T-helper 22 cell (primary cell): Measurements from ENCODE around the gene FTSJ3.
A peak's percentile ranks its signal among the peaks of the same experiment; 100 is the strongest.

ENCODE experiments used
- DNase-seq: peaks from one replicate; pipeline ENCODE4 v3.0.0-alpha.2; 2020; ENCODE audit warnings: low read depth

Gene FTSJ3

DNA sequence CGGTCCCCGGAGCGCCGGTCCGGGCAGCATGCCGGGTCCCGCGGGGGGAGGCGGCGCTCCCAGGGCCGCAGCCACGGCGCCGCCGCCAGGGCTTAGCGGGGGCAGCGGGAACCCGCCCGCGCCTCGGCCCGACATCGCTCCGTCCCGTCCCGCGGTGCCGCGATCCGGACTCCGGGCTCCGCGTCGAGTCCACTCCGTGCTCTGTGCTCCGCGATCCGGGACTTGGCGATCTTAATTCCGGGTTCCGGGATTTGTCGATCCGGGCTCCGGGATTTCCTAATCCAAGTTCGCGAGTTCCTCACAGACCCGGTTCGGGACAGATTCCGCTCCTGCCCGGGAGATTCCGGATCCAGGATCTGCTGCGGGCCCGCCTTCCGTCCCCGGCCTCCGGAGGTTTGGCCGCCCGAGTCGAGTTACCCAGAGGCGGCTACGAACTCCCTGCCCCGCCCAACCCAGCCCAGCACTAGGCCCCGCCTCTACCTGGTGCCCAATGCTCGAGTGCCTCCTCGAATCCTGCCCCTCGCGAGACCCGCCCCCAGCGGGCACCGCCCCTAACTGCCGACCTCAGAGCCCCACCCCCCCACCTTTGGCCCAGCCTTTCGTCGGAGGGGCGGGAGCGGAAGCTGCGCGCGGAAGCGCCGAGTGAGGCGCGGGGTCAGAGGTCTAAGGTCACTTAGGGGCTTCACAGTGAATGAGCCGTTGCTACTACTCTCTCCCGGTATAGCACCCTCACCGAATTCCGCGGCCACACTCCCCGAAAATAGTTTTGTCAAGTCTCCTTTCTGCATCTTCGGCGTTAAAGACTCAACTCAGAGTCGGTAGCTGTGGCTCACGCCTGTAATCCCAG, 15.3 kb upstream of the FTSJ3 start, which contains the start of gene SMARCD2:
SMARCD2 (minus strand) TSS at position 146 of the 847 bp plus-strand sequence; CDS start at position 135, 11 bp downstream.
- peak; percentile 98 for DNase-seq

DNA sequence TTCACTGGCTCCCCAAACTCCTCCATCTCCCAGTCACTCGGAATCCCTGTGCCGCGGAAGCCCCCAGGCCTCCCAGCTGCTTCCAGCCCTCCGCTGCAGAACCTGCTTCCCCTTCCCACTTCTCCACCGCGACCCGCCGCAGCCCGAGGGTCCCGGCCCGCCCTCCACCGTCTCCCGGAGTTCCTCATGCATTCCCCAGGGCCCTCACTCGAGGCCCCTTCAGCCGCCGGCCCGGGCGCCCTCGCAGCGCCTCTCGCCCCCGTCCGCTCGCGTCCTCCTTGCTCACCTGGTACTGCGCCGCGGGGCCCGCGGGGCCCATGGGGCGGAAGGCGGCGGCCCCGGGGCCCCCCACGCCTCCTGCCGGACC, 14.7 kb upstream of the FTSJ3 start:
- DNase-seq, result no peak

DNA sequence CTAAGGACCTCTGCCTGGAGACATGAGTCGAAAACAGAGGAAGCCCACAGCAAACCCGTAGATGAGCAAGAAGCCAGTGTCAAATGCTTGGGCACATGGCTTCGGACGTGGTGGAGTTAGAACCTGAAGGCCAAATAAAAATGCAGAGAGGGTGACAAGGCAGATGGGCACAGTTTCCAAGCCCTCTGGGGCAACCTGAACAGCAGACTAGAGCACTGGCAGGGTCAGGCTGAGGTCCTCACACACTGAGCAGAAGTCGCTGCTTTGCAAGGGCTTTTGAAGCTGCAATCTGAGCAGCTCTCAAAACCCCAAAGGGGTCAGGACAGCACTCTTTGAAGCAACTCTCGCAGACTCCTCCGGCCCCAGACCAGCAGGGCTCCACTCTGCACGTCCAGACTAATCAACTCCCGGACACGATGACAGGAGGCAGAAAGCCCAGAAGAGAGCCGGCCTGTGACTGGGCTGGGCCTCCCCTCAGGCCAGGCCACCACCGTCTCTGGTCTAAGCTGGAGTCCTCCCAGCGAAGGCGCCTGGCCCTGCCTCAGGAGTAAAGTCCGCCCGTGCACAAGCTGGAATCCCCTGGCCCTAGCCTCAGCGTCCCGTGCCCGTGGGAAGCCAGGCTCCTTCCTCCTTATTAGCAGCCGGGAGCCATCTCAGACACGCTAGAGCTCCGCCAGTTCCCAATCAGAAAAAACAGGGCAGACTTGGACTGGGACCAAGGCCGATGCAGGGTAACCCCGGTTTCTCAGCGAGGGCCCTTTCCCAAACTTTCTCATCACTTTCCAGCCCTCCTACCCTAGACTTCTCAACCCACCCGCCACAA, 14.1 kb upstream of the FTSJ3 start:
- no peak for DNase-seq

DNA sequence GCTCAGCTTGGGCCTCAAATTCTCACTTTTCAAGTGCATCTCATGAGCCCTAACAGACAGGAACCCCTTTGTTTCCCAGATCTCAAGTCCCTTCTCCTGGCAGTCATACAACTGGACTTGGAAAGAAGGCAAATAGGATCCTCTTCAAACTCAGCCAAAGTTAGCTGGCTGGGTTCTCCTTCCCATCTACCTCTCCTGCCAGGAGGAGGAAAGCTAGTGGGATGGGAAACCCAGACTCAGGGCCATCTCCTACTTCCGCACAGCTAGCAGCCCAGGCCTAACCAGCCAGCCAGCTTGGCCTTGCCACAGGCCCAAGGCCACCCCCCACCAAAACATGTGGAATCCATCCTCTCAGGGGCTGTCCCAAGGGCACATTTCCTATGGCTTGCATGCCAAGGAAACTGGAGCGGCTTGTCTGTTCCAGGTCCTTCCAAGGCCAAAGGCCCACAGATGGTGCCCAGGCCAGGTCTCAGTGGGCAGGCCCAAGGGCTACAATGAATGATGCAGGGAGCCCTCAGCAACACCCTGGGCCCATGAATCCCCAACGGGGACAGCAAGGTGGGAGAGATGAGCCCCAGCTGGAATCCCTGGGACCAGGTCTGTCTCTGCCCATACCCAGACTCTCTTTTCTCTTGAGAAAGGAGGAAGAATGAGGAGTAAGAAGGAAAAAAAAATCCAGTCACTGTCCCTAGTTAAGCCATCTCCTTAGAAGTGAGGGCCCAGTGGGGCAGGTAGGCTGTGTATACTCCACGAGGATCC, 13.3 kb upstream of the FTSJ3 start:
- no peak for DNase-seq

DNA sequence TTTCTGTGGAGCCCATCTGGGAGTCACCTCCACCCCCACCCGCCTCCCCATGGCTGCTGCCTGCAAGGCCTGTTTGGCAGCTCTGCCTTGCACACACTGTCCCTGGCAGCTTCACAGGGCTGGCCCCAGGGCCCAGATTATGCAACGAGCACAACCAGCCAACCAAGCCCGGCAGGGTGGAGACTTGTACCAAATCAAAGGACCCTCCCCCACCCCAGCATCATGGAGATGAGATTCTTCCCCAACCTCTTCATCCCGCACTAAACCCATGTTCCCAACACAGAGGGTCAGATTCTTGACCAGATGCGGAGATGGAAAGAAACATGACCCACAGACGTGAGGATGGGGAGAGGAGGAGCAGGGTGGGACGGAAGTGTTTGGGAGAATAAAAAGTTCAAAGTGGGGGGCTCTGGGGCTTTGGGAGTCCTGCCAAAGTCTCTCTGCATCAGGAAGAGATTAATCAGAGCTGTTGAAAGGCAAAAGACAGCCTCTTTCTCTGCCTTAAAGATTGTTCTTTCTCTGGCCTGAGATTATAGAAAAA, 11.2 kb upstream of the FTSJ3 start:
- DNase-seq, result no peak

DNA sequence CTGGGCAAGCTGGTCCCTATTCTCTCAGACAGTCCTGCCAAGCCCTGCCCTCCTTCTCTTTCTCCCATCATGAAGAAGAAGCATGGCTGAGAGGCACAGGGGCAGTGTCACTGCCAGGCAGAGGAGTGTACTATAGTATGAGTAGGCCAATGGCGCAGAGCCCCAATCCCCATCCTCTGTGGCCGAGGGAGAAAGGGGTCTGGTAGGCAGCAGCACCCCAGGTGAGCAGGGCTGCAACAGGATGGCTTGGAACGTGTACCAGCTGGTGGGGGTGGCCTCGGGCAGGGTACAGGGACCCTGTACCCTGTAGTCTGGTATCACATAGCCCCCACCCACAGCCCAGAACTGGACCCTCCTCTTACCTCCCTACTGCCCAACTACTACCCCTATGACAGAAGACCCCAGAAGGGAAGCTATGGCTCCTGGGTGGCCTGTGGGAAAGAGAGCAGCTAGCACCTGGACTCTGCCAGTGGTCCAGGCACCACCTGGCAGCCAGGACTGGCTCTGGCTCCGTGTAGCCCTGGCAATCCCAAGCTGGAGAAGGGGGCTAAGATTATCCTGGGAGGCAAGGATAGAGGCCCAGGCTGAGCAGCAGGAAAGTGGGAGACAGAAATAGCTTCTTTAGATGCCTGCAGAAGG, 10.6 kb upstream of the FTSJ3 start:
- no peak for DNase-seq

DNA sequence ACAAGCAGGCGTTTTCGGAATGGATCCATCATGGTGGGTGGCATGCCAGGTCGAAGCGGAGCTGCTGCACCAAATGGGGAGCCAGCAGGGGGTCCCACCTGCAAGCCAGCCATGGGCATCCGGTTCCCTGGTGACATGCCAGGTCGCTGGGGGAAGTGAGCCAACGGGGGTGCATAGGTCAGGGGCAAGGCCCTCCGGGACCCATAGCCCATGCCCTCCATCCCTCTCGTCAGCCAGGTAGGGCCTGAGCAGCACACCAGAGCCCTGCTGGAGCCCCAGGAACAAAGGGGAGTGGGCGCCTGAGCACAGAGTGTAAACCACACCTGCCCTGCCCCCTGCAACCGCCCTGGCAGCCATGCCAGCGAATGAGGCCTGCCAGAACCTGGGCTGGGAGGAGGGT, 10.0 kb upstream of the FTSJ3 start:
- DNase-seq, result no peak

DNA sequence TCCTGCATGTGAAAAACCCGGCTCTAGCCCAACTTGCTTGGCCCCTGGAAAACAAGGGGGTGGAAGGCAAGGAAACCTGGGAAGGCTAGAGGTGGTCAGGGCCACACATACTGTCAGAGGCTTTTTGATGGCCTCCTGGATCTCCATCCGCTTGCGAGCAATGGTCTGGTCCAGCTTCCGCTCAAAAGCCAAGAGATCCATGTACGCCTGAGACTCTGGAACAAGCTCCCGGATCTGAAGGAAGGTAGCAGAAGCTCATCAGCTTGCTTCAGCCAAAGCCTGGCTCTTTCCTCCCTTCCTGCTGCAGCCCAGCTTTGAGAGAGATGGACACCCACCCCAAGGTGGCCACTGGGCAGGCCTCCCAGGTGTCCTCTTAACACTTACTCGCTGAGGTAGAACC, 9.3 kb upstream of the FTSJ3 start:
- DNase-seq, result no peak

DNA sequence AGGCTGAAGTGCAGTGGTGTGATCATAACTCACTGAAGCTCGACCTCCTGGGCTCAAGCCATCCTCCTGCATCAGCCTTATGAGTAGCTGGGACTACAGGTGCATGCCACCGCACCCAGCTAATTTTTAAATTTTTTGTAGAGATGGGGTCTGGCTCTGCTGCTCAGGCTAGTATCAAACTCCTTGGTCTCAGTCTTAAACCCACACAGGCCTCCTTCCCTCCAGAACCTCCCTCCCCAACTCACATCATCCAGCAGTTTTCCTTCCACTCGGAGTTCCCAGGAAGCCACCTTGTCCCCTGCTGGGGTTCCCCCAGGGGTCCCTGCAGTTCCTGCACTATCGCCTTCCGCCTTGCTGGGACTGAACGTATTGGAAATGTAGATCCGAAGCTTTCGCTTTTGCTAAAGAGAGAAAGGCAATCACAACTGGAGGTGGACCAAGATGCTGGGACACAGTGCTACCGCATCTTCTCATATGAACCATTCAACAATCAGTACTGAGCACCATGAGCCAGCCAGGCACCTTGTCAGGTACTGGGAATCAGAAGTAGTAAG, 7.8 kb upstream of the FTSJ3 start:
- DNase-seq, result no peak

DNA sequence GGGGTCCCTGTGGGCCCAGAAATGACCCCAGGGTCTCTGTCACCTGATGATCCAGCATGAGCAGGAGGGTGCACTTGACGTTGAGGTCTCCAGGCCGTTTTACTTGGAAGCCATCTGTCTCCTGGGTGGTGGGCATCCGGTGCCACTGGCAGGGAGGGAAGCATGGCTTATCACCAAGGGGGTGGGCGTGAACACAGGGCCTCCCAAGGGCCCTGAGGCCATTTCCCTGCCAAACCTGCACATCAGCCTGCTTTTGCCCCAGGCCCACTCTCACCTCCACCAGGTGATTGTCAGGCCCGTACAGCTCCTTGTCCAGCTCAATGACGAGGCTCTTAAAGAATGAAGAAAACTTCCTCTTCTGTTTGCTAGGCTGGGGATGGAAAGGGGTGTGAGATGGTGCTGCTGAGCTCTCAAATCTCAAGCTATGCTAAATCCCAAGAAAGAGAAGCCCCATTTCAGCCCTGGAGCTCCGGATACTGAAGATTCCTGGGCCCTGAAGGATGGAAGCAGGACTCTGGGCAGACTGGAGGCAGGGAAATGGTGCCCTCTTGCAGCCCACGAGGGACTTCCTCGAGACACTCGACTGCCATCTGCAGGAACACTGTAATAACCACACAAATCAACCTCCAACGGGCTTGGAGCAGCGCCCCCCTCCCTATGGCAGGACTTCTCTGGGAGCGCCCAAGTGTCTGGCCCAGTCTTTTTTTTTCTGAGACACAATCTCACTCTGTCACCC, 7.1 kb upstream of the FTSJ3 start:
- DNase-seq, result peak; percentile 44

DNA sequence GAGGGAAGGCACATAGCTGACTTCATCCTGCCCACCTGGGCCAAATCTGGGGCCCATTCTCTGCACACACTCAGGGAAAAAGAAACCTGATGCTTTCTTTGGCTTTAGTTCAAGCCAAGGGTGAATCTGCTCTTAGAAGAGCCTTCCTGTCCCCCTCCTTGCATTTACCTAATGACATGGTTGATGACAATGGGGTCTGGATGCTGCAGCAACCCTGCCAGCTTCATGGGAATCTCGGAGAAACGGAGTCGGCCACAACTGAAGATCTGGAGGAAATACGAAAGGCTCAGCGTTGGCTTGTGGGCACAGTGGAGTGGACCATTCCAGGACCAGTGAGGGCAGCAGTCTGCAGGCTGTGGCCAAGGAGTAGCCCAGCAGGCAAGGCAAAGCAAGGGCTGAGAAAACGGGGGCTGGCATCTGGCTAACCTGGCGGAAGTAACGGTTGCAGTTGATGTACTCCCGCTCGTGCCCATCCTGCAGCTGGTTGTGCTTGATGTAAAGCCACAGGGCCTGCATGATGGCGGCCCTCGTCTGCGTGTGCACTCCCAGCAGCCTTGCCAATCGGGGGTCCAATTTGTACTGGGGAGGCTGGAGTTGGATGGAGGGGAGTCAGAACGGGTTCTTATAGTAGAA, 6.4 kb upstream of the FTSJ3 start:
- no peak for DNase-seq

DNA sequence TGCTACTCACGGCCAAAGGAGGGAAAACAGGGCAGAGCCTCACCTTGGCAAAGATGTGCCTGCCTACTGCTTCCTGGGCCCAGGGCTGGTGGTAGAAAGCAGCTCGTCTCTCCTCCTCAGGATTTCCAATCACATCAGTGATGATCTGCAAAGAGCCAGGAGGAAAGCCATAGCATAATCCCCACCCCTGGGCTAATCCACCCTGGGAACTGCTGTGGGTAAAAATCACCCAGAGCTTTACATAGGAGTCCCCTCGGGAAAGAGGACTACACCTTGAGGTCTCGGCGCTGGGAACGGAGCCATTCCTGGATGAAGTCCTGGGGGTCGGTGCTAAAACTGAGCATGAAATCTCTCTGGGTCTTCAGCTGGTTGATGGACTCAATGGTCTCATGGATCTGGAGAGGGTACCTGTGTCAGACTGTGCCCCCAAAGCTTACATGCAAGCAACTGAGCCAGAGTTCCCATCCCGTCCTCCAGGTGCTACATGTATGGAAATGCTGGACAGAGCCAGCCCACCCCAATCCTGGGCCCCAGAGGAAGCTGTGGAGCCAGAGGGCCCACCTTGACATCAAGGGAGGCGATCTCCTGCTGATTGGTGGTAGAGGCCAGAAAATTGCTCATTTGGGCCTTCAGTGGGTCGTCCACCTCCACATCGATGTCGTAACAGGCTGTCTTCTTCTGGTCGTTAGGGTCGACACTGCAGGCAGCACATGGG, 5.7 kb upstream of the FTSJ3 start:
- no peak for DNase-seq

DNA sequence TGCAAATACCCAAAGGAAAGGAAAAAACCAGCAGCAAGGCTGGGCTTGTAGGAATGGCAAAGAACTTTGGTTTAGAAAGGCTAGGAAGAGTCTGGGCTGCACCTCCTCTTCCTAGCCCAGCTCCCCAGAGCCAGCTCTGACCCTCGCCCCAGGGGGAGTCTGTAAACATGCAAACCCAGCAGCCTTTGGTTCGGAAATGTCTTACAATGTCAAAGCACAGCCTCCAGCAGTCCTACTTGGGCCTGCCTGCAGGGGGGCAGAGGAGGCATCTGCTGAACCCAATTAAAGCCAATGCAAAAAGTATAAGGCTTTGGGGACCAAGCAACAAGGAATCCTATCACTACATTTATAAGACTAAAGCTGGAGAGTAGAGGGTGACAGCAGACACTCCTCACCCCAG, 5.0 kb upstream of the FTSJ3 start:
- DNase-seq, result no peak

DNA sequence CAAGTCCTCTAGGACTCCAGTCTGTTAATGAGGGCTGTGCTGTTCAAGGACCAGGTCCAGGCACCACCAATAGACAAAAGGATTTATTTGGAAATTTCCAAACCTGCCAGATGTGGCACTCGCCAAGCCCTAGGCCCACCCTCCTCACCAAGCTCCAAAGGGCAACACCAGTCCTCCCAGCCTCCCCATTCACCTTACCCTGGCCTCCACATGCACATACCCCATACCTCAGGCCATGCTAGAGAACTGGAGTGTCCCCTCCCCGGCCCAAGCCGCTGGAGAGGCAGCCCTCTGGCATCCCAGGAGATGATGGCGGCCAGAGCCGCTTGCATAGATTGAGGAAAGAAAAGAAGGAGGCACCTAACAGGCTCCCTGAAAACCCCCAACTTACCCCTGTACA, 4.6 kb upstream of the FTSJ3 start:
- DNase-seq, result no peak

DNA sequence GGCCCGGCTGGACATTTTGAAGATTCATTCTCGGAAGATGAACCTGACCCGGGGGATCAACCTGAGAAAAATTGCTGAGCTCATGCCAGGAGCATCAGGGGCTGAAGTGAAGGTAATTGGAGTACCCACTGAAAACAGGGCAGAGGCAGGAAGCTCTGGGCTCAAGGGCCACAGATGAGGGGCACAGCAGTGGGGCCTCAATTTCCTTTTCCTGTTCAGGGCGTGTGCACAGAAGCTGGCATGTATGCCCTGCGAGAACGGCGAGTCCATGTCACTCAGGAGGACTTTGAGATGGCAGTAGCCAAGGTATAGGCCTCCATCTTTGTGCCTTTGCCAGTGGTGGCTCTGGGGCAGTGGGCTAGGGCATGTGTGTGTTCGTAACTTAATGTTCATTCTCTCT, 4.0 kb upstream of the FTSJ3 start:
- DNase-seq, result no peak

DNA sequence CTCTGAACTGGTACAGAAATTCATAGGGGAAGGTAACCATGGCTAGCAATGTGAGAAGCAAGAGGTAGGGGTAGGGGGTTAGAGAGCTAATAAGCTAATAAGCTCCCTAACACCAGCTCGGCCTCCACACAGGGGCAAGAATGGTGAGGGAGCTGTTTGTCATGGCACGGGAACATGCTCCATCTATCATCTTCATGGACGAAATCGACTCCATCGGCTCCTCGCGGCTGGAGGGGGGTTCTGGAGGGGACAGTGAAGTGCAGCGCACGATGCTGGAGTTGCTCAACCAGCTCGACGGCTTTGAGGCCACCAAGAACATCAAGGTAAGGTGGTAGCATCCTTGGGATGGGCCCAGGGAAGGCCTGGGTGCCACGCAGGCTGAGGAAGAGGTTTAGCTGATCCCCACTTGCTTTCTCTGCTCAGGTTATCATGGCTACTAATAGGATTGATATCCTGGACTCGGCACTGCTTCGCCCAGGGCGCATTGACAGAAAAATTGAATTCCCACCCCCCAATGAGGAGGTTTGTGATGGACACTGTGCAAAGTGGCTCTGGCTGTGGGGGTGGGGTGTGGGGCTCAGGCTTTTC, 3.5 kb upstream of the FTSJ3 start:
- no peak for DNase-seq

DNA sequence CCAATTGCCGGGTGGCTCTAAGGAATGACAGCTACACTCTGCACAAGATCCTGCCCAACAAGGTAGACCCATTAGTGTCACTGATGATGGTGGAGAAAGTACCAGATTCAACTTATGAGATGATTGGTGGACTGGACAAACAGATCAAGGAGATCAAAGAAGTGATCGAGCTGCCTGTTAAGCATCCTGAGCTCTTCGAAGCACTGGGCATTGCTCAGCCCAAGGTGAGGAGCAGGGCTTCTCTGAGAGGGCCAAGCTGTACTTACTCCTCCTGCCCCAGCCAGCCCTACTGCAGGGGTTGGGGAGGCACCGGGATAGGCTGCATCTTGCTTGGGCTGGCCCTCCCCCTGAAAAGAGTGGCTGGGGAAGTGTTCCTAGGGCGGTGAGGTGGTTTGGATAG, 2.8 kb upstream of the FTSJ3 start:
- no peak for DNase-seq

DNA sequence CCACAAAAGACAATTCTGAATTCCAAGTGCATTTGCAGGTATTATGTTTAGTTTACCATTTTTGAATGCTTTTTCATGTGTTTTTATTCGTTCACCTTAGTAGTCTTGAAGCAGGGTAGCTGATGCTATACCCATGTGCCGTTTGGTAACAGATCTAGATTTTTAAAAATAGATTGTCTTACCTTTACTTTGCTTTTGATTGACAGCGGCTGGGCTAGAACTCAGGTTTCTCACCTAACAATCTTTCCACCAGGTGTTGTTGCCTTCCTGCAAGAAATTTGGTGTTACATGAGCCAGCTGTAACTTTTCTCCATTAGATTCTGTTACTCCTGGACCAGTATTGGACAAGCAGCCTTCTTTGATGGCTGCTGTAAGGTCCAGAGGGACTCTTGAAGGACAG, 1.5 kb upstream of the FTSJ3 start:
- no peak for DNase-seq

DNA sequence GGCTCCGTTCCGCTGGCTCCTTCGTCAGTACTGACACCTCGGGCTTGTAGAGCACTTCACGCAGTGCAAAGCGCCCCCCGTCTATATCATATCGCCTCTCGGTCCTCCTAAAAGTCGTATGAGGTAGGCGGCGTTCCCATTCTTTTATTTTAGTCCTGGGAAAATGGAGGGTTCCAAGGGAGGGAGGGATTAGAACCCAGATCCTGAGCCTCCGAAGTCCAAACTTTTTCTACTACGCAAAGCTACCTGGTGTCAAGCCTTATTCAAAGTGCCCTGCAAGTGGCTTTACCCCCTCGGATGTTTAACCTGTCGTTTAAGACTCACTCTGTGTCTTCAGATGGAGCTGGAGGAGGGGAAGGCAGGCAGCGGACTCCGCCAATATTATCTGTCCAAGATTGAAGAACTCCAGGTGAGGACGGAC, 348 bp upstream of the FTSJ3 start:
- DNase-seq, result no peak
